ENCODE data around the gene DUS3L.

The DUS3L gene

DNA sequence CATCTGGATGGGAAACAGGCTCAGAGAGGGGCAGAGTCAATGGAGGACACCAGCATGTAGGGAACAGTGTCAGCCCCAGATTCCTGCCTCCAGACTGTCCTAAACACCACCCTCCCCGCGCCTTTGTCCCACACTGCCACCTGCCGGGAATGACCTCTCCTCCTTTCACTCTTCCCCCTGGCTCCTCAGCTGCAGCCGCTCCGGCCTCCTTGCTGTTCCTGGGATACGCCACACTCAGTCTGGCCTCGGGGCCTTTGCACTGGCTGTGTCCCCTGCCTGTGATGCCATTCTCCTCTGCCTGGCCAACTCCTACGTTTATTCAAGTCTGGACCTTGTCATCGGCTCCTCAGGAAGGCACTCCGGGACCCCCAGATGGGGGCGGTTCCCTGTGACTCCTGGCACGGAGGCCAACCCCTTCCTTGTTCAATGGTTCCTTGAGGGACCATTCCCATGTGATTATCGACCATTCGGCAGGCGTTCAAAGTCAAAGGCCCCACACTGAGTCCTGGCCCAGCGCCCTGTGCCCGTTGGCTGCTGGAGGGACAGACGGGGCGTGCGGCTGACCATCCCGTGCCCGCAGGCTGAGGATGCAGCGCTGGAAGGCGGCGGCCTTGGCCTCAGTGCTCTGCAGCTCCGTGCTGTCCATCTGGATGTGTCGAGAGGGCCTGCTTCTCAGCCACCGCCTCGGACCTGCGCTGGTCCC, 32.8 kb upstream of the DUS3L start:
- DNase-seq, result no peak
- intact Hi-C loops (cut with DNase I), result no loop called here

DNA sequence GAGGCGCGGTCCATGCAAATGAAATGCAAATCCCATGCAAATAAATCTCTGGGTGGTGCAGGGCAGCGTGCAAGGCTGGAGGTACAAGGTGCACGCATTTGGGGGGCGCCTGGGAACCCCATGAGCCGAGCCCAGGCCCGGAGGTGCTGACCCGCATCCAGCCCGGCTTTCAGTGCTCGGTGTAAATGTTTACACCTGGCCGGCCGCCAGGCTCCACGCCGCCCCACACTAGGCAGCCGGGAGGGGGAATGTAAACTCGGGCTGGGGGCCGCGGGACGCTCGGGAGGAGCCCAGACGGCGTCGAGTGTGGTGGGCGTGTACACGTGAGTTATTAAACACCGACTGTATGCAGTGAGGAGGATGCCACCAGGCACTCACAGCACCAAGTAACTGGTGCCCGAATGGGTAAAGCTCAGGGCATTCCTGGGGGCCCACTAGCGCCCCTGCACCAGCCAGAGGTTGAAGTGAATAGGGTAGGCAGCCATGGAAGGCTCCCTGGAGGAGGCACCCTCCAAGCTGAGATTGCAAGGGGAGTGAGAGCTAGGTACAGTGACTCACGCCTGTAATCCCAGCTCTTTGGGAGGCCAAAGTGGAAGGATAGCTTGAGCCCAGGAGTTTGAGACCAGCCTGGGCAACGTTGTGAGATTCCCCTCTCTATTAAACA, 31.4 kb upstream of the DUS3L start:
- intact Hi-C loops (cut with DNase I), result no loop called here
- no peak for DNase-seq

DNA sequence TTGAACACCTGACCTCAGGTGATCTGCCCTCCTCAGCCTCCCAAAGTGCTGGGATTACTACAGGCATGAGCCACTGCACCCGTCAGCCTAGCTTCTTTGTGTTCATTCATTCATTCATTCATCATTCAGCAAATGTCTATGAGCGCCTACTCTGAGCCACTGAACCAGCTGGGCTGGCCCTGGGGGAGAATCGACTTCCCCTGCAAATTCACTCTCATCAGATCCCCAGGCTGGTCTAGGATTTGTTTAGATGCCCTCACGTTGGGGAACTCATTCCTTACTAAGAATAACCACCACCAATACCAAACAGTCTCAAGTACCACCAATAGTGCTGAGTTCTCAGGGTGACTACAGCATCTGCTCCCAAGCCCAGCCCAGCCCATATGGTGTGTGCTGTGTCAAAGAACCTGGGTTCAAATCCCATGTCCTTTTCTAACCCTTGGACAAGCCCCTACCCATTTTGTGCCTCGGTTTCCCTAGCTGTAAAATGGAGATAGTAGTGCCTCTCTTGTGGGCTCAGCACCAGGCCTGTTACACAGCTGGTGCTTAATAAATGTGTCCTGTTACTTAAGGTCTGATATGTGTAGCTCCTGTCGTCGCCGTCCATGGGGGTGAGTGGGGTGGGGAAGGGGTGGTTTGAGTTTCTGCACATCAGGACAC, 30.7 kb upstream of the DUS3L start:
- intact Hi-C loops (cut with DNase I), result no loop called here
- no peak for DNase-seq

DNA sequence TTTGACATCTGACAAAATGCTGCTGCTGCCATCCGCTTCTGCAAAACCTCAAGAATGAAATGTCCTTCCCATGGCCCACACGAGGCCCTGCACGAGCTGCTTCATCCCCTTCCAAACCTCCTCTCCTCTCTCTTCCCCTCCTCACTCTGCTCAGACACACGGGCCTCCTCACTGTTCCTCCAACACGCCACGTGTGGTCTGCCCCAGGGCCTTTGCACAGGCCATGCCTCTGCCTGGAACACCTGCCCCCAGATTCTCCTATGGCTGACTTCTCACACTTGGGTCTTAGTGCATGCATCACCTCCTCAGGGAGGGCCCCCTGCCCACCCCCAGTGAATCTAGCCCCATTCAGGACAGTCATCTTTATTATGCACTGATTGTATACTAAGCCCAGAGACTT, 29.8 kb upstream of the DUS3L start:
- DNase-seq, result no peak
- intact Hi-C loops (cut with DNase I), result no loop called here

DNA sequence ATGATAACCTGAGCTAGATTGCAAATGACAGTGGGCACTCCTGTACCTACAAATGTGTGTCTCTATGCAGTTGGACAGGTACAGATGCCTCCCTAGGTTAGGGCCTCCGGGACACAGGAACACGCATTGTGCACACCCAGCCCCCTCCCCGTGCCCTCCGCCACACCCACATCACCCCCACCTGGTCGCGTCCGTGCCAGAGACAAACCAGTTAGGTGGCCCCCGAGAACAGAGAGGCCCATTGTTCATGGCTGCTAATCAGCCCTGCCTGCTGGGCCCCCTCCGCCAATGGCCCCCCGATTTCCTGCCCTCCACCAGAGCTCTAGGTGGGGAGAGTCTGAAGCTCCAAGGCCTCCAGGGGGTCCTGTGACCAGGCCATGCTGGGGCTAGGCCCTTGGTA, 27.6 kb upstream of the DUS3L start:
- intact Hi-C loops (cut with DNase I), result no loop called here
- no peak for DNase-seq

DNA sequence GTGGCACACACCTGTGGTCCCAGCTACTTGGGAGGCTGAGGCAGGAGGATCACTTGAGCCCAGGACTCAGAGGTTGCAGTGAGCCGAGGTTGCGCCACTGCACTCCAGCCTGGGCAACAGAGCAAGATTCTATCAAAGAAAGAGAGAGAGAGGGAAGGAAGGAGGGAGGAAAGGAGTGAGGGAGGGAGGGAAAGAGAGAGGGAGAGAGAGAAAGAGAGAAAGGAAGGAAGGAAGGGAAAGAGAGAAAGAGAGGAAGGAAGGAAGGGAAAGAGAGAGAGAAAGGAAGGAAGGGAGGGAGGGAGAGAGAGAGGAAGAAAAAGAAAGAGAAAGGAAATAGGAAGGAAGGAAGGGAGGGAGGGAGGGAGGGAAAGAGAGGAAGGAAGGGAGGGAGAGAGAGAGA, 26.3 kb upstream of the DUS3L start:
- DNase-seq, result no peak
- intact Hi-C loops (cut with DNase I), result no loop called here

DNA sequence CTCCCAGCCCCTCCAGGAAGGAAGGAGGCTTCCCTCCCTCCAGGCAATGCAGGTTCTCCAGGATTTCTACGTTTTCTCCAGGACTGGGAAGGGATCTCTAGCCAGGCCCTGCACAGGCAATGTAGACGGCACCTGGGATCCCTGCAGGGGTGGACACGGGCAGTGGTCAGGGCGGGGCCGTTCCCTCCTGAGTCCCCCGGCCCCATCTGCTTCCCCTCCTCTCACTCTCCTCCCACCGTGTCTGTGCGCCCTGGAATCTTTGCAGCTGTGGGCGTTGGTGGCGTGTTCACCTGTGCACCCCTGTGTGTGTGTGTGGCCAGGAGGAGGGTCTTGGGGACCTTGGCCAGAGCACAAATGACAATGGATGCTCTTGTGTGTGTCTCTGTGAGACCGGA, 23.9 kb upstream of the DUS3L start:
- intact Hi-C loops (cut with DNase I), result no loop called here
- DNase-seq, result no peak

DNA sequence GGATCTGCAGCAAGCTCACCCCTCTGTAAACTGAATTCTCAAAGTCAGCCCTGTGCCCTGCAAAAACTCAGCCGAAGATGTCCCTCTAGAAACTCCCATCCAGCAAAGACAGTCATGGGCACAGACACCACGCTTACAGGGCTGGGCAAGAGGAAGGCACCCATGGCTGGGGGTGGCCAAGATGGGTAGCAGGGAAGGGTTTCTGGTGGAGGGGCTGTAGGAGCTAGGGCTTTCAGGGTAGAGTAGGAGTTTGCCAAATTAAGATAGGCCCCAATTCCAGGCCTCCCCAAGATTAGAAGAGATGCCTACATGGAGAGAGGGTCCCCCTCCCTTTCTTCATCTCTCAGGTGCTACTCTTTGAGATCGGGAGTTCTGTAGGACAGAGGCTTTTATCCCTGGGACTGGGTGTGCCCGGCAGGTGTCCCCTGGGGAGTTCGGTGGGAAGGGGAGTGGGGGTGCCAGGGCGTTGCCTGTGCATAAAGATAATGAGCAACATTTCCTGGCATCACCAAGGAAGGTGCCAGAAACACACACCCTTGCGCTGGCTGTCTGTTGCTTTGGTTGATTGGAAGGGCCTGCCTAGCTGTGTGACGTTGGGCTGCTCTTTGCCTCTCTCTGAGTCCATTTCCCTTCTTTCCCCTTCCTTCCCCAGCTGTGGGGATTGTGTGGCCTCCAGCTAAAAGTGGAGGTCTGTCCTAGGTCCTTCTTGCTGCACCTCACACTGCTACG, 23.3 kb upstream of the DUS3L start:
- DNase-seq, result no peak
- intact Hi-C loops (cut with DNase I), result no loop called here

DNA sequence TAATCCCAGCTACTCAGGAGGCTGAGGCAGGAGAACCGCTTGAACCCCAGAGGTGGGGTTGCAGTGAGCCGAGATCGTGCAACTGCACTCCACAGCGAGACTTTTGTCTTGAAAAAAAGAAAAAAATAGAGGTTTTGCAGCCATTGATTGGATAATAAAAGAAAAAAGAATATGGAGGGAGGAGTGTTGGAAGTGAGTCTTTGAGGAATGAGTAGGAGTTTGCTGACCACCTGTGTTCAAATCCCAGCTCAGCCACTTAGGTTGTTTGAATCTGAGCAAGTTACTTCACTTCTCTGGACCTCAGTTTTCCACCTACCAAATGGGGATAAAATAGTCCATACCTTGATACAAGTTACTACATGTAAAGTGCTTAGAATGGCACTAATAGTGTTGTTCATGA, 20.2 kb upstream of the DUS3L start:
- intact Hi-C loops (cut with DNase I), result no loop called here
- DNase-seq, result no peak

DNA sequence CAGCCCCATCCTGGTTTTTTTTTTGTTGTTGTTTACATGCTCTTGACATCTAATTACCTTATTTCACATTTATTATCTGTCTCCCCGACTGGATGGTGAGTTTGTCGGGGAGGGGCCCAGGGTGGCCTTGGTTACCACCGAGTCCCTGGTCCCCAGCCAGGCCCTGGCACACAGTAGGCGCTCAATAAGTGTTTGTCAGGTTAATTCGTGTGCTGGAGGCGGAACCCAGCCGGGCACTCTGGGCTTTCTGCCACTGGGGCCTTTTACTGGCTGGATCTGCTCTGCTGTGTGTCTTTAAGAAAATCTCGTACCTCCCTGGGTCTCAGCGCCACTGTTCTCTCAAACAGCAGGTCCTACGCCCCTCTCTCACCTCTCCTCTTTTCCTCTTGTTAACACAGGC, 18.5 kb upstream of the DUS3L start:
- no peak for DNase-seq
- intact Hi-C loops (cut with DNase I), result no loop called here

DNA sequence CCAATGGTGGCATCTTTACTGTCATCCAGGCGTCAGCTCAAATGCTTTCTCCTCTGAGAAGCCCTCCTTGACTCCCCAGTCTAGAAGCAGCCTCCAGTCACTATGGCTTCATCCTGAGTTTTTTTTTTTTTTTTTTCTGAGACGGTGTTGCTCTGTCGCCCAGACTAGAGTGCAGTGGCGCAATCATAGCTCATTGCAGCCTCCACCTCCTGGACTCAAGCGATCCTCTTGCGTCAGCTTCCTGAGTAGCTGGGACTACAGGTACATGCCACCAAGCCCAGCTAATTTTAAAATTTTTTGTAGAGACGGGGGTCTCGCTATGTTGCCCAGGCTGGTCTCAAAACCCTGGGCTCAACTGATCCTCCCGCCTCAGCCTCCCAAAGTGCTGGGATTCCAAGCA, 18.1 kb upstream of the DUS3L start:
- intact Hi-C loops (cut with DNase I), result no loop called here
- DNase-seq, result no peak

DNA sequence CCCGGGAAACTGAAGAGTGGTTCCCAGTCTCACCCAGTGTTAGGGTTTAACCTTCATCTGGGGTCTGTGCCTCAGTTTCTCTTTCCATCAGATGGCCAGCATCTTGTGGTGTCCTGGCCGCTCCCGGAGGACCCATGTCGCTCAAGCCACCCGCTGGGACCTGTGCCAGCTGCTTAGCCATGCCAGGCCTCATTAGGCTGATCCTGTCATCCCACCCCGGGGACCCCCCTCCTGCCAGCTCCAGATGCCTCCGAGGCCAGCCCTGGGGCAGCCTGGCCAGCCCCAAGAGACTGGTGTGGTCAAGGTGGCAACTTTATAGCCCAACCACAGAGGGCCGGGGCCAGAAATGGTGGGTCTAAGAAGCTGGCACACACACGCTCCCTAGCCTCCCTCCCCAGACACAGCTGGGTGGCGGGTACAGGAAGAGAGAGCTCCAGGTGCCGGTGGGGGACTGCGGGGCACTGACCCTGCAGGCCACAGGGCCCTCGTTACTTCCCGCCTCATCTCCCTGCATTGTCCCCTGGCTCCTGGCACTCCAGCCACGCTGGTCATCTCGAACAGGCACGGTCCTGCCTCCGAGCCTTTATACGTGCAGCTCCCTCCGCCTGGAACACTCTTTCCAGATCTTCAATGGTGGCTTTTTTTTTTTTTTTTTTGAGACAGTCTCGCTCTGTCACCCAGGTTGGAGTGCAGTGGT, 17.3 kb upstream of the DUS3L start:
- DNase-seq, result no peak
- intact Hi-C loops (cut with DNase I), result no loop called here

DNA sequence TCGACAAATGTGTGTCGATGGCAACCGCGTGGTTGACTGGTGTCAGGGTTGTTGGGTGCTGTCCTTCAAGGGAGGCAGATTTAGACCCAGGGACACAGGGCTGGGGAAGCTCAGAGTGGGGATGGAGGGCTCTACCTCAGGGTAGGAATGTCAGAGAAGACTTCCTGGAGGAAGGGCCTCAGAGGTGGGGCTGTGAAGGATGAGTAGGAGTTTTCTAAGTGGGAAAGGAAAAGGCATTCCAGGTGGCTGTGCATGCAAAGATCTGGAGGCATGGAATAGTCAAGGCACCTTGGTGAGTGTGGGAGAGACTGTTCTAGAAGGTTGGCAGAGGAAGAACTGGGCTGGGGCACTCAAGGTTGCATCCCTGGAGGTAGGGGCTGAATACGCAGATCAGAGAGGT, 15.9 kb upstream of the DUS3L start:
- no peak for DNase-seq
- intact Hi-C loops (cut with DNase I), result no loop called here

DNA sequence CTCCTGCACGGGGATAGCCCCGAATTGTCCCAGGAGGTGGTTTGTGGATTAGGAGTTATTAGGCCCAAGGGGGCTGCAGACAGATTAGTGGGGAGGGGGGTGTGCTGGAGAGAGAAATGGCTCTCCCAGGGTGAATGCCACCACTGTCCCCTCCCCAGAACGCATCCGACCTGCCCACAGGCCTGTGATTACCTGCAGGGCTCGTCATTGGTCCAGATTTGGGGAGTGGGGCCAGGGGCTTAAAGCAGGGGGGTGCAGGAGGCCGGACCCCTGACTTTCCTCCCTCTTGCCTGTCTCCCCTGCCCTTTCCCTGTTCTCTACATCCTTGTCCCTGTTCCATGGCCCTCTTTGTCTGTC, 15.1 kb upstream of the DUS3L start:
- DNase-seq, result no peak
- intact Hi-C loops (cut with DNase I), result no loop called here

DNA sequence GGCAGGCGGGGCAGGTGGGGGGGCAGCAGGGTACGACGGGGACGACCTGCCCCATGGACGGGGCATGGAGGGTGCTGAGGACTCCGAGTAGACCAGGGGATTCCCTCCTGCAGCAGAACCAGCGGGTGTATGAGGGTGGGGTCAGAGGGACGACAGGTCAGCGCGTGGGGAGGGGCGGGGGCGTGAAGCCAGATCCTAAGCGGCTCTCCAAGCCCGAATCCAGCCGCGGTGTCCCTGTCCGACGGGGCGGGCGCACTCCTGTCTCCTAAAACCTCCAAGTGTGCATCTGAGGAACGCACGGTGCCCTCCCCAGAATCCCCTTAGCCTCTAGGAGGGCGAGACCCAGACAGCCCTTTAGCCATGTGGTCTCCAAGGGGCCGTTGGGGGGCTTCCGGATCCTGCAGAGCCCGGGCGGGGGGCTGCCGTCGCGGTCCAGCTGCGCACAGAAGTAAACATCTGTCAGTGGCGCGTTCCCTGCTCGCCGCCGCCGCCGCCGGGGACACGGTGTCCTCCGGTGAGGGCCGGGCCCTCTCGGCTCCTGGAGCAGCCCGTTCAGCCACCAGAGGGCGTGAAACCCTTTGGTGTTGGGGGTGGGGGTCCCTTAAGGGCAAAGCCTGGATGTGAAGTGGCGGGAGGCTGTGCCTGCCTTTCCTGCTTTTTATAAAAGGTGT, 14.6 kb upstream of the DUS3L start:
- peak in 11 of 42 donors; percentile 17 to 60 (median 37) for DNase-seq
- intact Hi-C loops (cut with DNase I), result no loop called here

DNA sequence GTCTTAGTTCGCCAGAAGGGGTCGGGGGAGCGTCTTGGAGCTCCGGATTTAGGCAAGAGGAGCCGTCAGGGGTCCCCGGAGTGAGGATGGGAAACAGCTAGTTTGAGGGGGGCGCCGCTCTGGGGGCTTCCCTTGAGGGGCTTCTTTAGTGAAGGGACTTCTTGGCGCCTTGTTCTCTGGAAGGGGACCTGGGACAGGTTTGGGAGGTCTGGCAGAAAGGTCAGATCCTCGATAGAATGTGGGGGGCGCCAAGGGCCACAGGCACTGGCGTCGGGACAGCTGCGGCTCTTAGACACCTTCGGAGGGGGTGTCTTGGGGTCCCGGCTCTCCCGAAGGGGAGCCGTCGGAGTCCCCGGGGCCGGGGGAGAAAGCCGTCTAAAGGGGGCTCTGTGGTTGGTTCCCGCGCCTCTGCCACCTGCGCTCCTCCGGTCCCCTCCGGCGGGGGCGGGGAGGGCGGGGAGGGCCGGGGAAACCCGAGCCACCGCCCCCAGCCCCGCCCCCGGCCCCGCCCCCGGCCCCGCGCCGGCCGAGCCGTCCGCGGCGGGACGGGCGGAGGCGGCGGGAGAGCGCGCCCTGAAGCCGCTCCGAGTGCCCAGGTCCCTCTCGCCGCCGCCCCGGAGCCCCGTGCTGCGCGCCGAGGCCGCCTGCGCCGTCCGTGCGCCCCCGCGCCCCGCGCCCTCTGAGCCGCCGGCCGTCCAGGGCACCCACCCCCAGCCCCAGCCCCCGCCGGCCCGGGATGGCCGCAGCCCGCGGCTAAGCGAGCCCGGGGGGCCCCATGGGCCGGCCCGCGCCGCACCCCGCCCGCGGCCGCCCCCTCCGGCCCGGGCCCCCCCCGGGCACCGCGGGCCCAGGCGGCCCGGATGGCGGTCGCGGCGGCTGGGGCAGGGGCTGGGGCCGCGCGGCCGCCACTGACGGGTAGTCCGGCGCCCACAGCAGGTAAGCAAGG, 13.8 kb upstream of the DUS3L start, which contains the start of gene NRTN:
NRTN (plus strand) TSS at position 552 of the 946 bp plus-strand sequence. CDS start 19,099 bp downstream, outside the sequence.
- intact Hi-C loops (cut with DNase I), result no loop called here

DNA sequence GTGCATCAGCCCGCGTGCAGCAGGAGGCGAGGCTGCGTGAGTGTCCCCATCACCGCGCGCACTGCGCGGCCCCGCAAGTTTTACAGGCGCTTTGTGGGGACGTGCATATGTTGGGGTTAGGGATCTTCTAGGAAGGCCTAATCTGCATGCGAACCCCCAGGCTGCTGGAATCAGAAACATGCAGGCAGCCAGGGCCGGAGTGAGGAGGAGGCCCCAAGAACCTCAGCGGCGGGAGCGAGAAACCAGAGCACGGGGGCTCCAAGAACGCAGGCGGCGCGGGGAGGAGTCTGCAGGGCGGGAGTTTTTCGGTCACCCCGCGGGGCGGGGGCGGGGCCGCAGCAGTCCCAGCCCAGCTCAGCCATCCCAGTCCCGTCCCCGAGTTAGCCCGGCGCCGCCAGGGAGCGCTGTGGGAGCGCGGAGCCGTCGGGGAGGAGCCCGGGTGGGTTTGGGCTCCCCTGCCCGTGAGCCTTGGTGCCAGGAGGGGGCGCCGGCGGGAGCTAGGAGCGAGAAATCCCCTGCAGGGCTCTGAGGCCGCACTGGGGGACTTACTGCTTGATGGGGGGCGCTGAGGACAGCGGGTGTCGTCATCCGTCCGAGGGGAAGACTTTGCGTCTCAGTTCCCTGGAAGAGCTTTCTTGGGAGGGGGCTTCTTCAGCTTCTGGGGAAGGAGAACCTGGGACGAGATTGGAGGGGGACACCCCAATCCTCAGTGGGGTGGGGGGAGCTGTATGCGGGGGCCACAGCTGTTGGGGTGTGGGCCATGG, 13.0 kb upstream of the DUS3L start:
- intact Hi-C loops (cut with DNase I), result no loop called here
- peak in 36 of 42 donors; percentile 25 to 80 (median 55) for DNase-seq

More for the DNA sequence above, 13.8 kb upstream of the DUS3L start, which contains the start of gene NRTN:
- DNase-seq, result no peak

All from head of caudate nucleus (tissue), 42 donors.